ENCODE data around the gene PLEKHG7. TPM values are rescaled to one million over a fixed set of nuclear protein-coding genes. Genes with fewer than 3 reads are reported as not detected.

The PLEKHG7 gene
- total and polyA plus RNA-seq, 10 of the 15 experiments (the other 5 are each of a cell fraction or from before 2014, with no cell fraction given), result 0.16 to 1.3 (median 0.65) TPM; not detected in 1

GRCh38 chr12:92665496-92665895 is 37.3 kb upstream of the PLEKHG7 start (continued):
- TF ChIP-seq, protein P1, sequence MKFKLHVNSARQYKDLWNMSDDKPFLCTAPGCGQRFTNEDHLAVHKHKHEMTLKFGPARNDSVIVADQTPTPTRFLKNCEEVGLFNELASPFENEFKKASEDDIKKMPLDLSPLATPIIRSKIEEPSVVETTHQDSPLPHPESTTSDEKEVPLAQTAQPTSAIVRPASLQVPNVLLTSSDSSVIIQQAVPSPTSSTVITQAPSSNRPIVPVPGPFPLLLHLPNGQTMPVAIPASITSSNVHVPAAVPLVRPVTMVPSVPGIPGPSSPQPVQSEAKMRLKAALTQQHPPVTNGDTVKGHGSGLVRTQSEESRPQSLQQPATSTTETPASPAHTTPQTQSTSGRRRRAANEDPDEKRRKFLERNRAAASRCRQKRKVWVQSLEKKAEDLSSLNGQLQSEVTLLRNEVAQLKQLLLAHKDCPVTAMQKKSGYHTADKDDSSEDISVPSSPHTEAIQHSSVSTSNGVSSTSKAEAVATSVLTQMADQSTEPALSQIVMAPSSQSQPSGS (IDR thresholded peaks at IDR 0.05; ENCODE audit: low read length), result no peak
- TF ChIP-seq GABPA (IDR thresholded peaks at IDR 0.05; ENCODE audit: low read depth) (no peak), SPI1 (IDR thresholded peaks at IDR 0.05; ENCODE audit: borderline replicate concordance, insufficient read depth, low read depth, low read length) (no peak), RAD21 (IDR thresholded peaks at IDR 0.05; ENCODE audit: insufficient read depth, low read depth, low read length) (no peak), MYB (IDR thresholded peaks at IDR 0.05; ENCODE audit: borderline replicate concordance, low read depth, low read length) (no peak)

DNA sequence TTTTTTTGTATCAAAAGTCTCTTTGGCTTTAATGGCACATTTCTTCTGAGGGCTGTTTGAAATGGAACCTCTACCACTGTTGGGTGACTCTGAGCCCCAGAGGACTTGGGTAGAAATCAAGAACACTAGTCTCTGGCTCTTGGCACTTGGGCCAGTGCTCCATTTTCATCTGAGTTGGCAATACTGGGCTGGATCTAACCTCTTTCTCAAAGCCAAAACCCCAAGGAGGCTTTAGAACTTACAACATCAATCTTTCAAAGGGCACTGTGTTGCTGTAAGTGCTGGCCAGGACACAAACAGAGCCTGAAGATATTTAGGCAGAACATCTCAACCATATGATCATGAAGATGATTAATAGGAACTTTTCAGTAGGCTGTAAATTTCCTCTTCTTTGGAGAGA is 34.0 kb upstream of the PLEKHG7 start:
- Histone ChIP-seq H3K4me2 (ENCODE audit: control insufficient read depth, insufficient read depth) (no peak overlapping the region), H3K9me3 (replicated peaks; ENCODE audit: control insufficient read depth, insufficient read depth, low read length) (no peaks in the 10 kb centered on the region; the same call in 2 of the 3 replicates), H3K9ac (ENCODE audit: control insufficient read depth, insufficient read depth, low read length) (no peak overlapping the region), H2AFZ (ENCODE audit: control insufficient read depth, low read depth, low read length) (no peak overlapping the region), H3K4me3 (no peak overlapping the region), H3K4me1 (ENCODE audit: control insufficient read depth, insufficient read depth, low read length) (no peaks in the 10 kb centered on the region), H3K27ac (ENCODE audit: control insufficient read depth, insufficient read depth) (no peak overlapping the region), H3K27me3 (replicated peaks in 1 of 2; ENCODE audit: control insufficient read depth in 2 of 2, insufficient read depth in 2 of 2, low read length in 1 of 2) (no peaks in the 10 kb centered on the region), H3K36me3 (ENCODE audit: control insufficient read depth in 2 of 2, insufficient read depth in 2 of 2, low read length in 1 of 2) (no peaks in the 10 kb centered on the region), H3K79me2 (ENCODE audit: control insufficient read depth, insufficient read depth, low read length) (no peaks in the 10 kb centered on the region), H4K20me1 (ENCODE audit: control insufficient read depth, insufficient read depth) (no peaks in the 10 kb centered on the region)
- TF ChIP-seq POLR2A (IDR thresholded peaks at IDR 0.05; ENCODE audit: low read depth, low read length) (no peak), SMC3 (IDR thresholded peaks at IDR 0.05; ENCODE audit: borderline replicate concordance, low read length) (no peak), ESRRA (IDR thresholded peaks at IDR 0.05; ENCODE audit: low read length) (no peak), HCFC1 (IDR thresholded peaks at IDR 0.05; ENCODE audit: low read length) (no peak), KLF5 (IDR thresholded peaks at IDR 0.05; ENCODE audit: partially characterized antibody) (no peak), LARP7 (IDR thresholded peaks at IDR 0.05) (no peak), PAX5 (IDR thresholded peaks at IDR 0.05; ENCODE audit: borderline replicate concordance, low read depth, low read length) (no peak), NRF1 (conservative IDR thresholded peaks at IDR 0.05; ENCODE audit: low read depth, low read length) (no peak), POLR2AphosphoS2 (IDR thresholded peaks at IDR 0.05; ENCODE audit: low read depth, low read length) (no peak), CHD1 (IDR thresholded peaks at IDR 0.05; ENCODE audit: low read depth, low read length) (no peak), DPF2 (IDR thresholded peaks at IDR 0.05) (no peak), GABPA (IDR thresholded peaks at IDR 0.05; ENCODE audit: low read depth) (no peak), HDGF (IDR thresholded peaks at IDR 0.05) (no peak), ZNF217 (IDR thresholded peaks at IDR 0.05) (no peak)
- TF ChIP-seq, protein P1 (IDR thresholded peaks at IDR 0.05; ENCODE audit: low read length), result no peak
- BruUV-seq (replicated peaks), result no TSS peak
- no peak for FAIRE-seq
- ATAC-seq, result no peak
- CTCF ChIA-PET, result interaction anchor here (0.6 to 2.4 kb wide), 2 partner anchors 19 to 23 kb away, joined by 3 to 6 read pairs; no protein-coding TSS in a partner anchor
- RAD21 ChIA-PET (ENCODE audit: unreplicated experiment), result interaction anchor here (1.0 kb wide), 1 partner anchor 35 kb away, joined by 3 read pairs; no protein-coding TSS in a partner anchor
- SMC1A ChIA-PET (ENCODE audit: uncharacterized antibody, unreplicated experiment), result interaction anchor here (0.9 to 1.8 kb wide), 3 partner anchors 8 to 20 kb away, joined by 3 read pairs; no protein-coding TSS in a partner anchor
- in situ Hi-C loops (cut with MboI), result no loop called here
- intact Hi-C loops (cut with micrococcal nuclease; ENCODE audit: unreplicated experiment), result no loop called here
- POLR2A ChIA-PET, result no interaction called here
- no peak for DNase-seq (ENCODE audit: low read depth, low spot score)
